Measurements from ENCODE around the gene TUBA8. TPM values are rescaled to one million over a fixed set of nuclear protein-coding genes. Genes with fewer than 3 reads are reported as not detected.

TUBA8 gene
- total RNA-seq, 1 donor: 0.72 TPM

- H3K4me3 ChIP-seq (ENCODE audit: low read depth, low read length): no peak overlapping the region
- TF ChIP-seq CTCF (IDR thresholded peaks at IDR 0.05; ENCODE audit: insufficient read depth, low read length): no peak
- no peak for DNase-seq (ENCODE audit: low read depth)
Observed at GRCh38 chr22:18087350-18087855, 23.2 kb upstream of the TUBA8 start.

GRCh38 chr22:18088825-18089568 is 21.6 kb upstream of the TUBA8 start:
- DNase-seq (ENCODE audit: low read depth): no peak
- H3K4me3 ChIP-seq (ENCODE audit: low read depth, low read length): no peak overlapping the region
- TF ChIP-seq CTCF (IDR thresholded peaks at IDR 0.05; ENCODE audit: insufficient read depth, low read length): no peak

- no peak for TF ChIP-seq CTCF (IDR thresholded peaks at IDR 0.05; ENCODE audit: insufficient read depth, low read length)
- no peak overlapping the region for H3K4me3 ChIP-seq (ENCODE audit: low read depth, low read length)
- DNase-seq (ENCODE audit: low read depth): no peak
Observed at GRCh38 chr22:18090286-18090685, 20.3 kb upstream of the TUBA8 start.

GRCh38 chr22:18091478-18091877 is 19.1 kb upstream of the TUBA8 start:
- H3K4me3 ChIP-seq (ENCODE audit: low read depth, low read length): peak overlapping the region; percentile 51
- DNase-seq (ENCODE audit: low read depth): no peak
- TF ChIP-seq CTCF (IDR thresholded peaks at IDR 0.05; ENCODE audit: insufficient read depth, low read length): no peak

GRCh38 chr22:18091916-18092526 is 18.6 kb upstream of the TUBA8 start:
- H3K4me3 ChIP-seq (ENCODE audit: low read depth, low read length): peak overlapping the region; percentile 51
- TF ChIP-seq CTCF (IDR thresholded peaks at IDR 0.05; ENCODE audit: insufficient read depth, low read length): peak; percentile 36
- DNase-seq (ENCODE audit: low read depth): peak; percentile 89

- TF ChIP-seq CTCF (IDR thresholded peaks at IDR 0.05; ENCODE audit: insufficient read depth, low read length): no peak
- H3K4me3 ChIP-seq (ENCODE audit: low read depth, low read length): no peak overlapping the region
- DNase-seq (ENCODE audit: low read depth): no peak
Observed at GRCh38 chr22:18093661-18094060, 16.9 kb upstream of the TUBA8 start.
